IMR-90 (cell line): ENCODE measurements around the gene NHLRC2.

ENCODE experiments used
- POLR2A ChIP-seq: IDR thresholded peaks from 2 replicates; pipeline ENCODE4 v1.6.1; 2012; ENCODE audit warnings: mild to moderate bottlenecking, low read depth, low read length
- RAD21 ChIP-seq: IDR thresholded peaks from 2 replicates; pipeline ENCODE4 v1.6.1; 2012; ENCODE audit warnings: low read length, improper control_type of control experiment
- SMC3 ChIP-seq: fragments of 150-350 bp; IDR thresholded peaks from 2 replicates; pipeline ENCODE4 v1.6.1; 2016; ENCODE audit warnings: low read depth, mild to moderate bottlenecking, antibody characterized with exemption, low read length, moderate library complexity
- TF ChIP-seq, protein P1 (sequence below): conservative IDR thresholded peaks from 2 replicates; pipeline ENCODE4 v1.5.1; 2012; ENCODE audit warnings: mild to moderate bottlenecking, low read depth, low read length, improper control_type of control experiment
- TF ChIP-seq, protein P2 (sequence below): fragments of 150-350 bp; IDR thresholded peaks from 2 replicates; pipeline ENCODE4 v1.6.1; 2016; ENCODE audit warnings: low read depth, mild to moderate bottlenecking, low read length, moderate library complexity, borderline replicate concordance

DNA sequence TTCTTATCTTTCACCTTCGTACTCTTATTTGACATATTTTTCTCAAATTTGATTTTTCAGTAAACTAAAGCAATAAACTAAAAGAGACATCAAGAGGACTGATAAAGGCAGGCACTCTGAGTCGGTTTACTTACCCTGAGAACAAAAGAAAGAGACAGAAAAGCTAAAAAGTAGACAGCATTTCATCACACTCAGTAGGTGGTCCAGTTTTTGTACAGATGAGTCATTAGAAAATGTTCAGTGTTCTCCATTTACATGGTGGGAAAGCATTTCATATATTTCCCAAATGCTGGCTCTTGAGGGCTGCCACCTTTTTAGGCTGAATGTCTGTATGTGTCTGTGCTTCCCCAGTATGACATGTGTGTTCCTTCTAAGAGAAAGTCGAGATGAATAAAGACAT, 52.7 kb downstream of the NHLRC2 start:
- TF ChIP-seq POLR2A: no peak
- TF ChIP-seq, protein P1, sequence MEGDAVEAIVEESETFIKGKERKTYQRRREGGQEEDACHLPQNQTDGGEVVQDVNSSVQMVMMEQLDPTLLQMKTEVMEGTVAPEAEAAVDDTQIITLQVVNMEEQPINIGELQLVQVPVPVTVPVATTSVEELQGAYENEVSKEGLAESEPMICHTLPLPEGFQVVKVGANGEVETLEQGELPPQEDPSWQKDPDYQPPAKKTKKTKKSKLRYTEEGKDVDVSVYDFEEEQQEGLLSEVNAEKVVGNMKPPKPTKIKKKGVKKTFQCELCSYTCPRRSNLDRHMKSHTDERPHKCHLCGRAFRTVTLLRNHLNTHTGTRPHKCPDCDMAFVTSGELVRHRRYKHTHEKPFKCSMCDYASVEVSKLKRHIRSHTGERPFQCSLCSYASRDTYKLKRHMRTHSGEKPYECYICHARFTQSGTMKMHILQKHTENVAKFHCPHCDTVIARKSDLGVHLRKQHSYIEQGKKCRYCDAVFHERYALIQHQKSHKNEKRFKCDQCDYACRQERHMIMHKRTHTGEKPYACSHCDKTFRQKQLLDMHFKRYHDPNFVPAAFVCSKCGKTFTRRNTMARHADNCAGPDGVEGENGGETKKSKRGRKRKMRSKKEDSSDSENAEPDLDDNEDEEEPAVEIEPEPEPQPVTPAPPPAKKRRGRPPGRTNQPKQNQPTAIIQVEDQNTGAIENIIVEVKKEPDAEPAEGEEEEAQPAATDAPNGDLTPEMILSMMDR: no peak
- no peak for TF ChIP-seq RAD21
- TF ChIP-seq SMC3: no peak
- TF ChIP-seq, protein P2, sequence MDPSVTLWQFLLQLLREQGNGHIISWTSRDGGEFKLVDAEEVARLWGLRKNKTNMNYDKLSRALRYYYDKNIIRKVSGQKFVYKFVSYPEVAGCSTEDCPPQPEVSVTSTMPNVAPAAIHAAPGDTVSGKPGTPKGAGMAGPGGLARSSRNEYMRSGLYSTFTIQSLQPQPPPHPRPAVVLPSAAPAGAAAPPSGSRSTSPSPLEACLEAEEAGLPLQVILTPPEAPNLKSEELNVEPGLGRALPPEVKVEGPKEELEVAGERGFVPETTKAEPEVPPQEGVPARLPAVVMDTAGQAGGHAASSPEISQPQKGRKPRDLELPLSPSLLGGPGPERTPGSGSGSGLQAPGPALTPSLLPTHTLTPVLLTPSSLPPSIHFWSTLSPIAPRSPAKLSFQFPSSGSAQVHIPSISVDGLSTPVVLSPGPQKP: no peak
